CD4-positive, alpha-beta T cell treated with Interleukin-4 for 1 hour (primary cell): Measurements from ENCODE around the gene LPAR3.
"Not testable (repeated sequence)": the region's sequence is repeated elsewhere in the genome, so short reads cannot be mapped to it uniquely, and the experiment has no call there.

ENCODE experiments used
- DNase-seq, 2 donors: peaks; one replicate each; pipeline ENCODE4 v3.0.0-alpha.2; 2020 to 2022

Gene LPAR3

DNA sequence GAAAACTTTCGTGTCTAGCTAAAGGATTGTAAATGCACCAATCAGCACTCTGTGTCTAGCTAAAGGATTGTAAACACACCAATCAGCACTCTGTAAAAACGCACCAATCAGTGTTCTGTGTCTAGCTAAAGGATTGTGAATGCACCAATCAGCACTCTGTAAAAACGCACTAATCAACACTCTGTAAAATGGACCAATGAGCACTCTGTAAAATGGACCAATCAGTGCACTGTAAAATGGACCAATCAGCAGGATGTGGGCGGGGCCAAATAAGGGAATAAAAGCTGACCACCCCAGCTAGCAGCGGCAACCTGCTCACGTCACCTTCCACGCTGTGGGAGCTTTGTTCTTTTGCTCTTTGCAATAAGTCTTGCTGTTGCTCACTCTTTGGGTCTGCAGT lies 9.7 kb upstream of the LPAR3 start:
- DNase-seq: not testable (repeated sequence)

DNA sequence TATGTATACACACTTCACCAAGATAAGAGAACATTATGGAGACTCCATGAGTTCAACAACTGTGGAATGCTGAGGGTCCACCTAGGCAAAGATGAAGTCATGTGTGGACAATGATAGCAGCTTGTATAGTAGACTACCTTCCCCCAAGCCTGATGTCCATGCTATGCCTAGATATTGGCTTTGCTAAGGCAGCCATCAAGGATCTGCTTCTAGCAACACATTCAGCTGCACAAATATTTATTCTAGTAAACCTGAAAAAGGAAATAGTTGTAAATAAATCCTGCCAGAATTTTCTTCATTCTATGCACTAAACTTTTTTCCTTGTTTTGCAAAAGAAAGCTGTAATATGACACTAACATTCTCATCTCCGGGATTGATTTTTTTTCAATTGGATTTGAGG lies 7.0 kb upstream of the LPAR3 start:
- DNase-seq: no peak

DNA sequence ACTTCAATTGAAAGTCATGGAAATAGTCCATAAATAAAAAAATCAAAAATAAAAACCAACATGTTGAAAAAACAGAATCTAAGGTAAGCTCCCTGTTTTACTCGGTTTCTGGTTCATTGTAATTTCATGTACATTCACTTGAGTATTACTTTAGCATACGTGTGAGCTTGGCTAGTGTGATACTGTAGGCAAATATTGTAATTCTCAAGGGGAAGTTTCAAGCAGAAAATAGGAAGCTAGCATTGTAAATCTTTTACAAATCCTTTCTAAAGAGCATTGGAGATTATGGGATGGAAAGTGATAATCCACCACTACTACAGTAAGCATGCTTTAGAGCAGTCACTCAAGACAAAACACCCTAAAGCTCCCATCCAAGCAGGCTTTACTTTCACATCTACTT lies 3.3 kb upstream of the LPAR3 start:
- DNase-seq: no peak

DNA sequence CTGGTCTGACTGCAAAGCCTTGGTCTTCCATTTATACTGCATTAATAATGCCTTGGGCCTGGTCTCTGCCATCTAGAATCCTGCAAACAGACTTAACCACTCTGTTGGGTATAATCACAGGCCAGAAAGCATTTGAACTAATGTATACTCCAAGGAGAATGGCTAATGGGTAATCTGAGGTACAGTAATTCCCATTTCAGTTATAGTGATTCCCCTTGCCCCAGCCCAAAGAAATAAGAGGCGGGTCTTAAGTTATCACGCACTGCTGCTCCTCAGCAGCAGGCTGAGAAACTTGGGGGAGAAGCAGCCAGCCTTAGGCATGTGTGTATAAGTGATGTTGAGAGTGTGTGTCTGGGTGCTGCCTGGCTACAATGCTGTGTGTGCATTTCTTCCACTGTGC lies 2.4 kb downstream of the LPAR3 start:
- DNase-seq: no peak

DNA sequence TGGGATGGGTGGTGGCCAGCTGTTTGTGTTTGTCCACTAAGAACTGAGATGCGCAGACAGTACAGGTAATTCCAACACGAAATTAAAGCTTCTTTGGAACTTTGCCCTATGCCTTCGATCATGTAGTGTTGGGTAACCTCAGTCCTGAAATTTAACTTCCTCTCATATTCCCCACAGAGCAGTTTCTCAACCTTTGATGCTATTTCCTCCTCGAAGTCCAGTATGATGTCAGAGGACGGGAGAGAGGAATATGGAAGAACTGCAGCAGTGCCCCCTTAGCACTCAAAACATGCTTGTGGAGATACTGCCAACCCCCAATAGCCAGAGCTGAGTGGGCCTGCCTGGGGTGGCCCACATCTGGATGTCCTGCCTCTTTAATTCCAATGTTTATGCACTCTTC lies 3.6 kb downstream of the LPAR3 start:
- DNase-seq: no peak

DNA sequence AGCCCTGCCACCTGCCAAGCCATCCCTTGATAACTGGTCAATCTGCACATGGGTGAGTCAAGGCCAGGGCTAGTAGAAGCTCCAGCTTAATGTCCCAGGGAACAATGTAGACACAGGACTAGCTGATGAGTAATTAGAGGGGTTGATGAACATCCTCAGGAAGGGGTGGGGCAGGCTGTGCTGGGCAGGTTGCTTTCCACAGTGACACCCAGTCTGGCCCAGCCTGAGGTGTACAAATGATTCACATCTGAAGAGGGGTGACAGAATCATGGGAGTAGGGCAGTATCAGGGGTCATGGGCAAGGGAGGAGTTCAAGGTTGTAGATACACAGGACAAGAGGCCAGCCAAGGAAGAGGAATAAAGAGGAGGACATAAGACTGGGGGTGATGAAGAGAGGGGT lies 4.3 kb downstream of the LPAR3 start:
- DNase-seq: no peak

DNA sequence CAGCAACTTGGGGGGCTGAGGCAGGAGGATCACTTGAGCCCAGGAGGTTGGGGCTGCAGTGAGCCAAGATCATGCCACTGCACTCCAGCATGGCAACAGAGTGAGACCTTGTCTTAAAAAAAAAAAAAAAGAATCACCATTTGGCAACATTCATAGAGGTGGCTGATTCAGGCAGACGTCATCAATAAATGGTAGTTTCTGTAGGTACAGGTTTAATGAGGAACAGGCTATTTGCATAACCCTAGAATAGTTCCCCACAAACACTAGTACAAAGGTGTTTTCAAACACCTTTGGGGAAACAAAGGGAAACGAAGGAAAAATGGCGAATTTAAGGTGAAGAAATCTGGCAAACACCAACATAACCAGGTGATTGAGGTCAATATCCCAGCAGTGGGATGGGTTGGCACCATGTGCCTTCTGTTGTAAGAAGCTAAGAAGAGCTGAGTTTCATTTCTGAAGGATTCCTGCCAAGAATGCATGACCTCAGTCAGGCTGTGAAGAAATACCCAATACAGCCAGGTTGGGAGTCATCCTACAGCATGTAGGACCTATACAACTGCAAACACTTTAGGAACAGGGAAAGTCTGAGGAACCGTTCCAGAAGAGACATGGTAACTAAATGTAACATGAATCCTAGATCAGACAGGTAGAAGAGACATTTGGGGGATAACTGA lies 5.6 kb downstream of the LPAR3 start:
- DNase-seq: no peak

DNA sequence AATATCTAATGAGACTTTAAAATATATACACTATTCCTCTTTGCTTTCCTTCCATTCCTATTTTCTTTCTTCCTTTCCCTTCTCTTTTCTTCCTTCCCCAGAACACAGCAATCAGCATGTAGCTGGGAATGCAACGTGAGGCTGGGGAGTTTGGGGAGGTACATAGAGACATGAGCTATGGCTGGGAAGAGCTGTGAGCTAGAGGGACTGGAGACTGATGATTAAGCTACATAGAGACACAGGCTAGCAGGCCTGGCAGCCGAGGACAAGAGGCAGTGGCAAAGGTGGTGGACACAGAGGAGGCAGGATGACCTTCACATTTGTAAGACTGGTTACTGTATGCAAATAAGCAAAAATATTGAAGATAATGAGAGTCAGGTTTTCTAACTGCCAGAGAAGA lies 7.5 kb downstream of the LPAR3 start:
- DNase-seq: no peak

DNA sequence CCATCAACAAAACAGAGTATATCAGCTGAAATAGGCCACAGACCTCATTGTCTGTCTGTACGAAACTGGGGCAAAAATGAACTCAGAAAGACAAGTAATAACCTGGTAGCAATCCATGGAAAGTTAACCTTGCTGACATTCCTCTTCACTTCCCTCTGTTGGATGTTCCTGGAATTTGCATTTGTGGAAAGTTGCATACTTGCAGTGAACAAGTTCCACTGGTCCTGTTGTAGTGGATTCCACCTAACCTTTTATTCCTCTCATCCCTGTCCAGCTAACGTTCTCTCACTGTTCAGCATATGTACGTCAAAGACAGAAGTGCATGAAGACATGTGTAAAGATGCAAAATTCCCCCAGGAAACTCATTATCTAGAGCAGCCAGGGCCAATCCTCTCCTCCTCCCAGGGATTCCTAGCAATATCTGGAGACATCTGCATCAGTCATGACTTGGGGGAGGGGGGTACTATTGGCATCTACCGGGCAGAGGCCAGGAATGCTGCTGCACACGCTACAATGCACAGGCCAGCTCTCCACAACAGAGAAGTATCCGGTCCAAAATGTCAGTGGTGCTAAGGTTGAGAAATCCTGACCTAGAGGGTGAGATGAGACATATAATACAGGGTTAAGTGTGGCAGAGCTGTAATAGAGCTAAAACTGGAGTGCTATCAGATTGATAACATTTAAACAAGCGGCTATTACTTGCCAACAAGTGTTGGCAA lies 8.2 kb downstream of the LPAR3 start:
- DNase-seq: no peak

DNA sequence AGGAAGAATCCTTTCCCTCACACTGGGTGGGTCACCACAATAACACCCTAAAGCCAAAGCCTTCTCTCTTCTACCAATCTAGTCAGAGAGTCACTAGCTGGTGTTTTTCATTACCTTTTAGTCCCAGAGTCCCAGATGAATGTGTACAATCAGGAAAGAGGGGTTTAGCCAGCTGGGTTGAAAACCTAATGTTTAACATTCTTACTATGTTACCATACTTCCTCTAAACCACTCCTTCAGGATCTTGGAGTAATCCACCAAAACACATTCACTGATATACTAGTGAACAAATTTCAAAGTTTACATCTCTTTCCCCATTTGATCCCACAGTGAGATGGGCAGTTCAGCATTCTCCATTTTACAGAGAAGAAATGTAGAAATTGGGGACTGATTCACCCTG lies 9.7 kb downstream of the LPAR3 start:
- no peak for DNase-seq

DNA sequence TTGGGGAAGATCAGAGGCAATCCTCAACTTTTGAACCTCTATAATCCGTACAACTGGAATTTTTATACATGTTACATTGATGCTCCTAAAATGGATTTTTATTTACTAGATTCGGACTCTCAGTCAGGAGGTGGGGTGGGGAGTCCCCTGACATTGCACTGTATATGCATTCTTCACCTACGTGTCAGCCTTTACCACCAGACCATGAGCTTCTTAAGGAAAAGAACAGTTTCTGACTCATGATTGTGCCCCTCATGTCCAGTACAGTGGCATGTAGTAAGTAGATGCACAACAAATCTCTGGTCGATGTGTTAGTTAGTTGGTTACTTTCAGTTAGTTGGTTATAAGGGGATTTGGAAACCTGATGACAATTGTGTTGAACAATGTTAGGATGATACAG lies 15.4 kb downstream of the LPAR3 start:
- DNase-seq: no peak

DNA sequence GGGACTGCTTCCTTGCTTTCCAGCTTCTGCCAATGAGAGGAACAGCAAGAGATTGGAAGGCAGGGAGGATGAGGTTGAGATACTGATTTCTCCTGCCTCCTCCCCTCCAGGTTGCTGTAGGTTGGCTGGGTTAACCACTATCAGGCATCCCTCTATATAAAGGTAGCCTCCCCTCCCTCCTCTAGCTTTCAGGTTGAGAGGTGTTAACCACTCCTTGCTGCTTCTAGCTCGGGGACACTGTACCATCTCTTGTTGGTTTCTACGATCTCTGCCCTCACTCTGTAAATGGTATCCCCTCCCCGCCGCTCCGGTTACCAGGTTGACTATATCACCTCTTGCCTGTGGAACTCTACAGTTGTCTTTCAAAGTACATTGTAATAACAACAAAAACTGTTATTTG lies 16.7 kb downstream of the LPAR3 start:
- peak in 1 of 2 donors; percentile 34 for DNase-seq

DNA sequence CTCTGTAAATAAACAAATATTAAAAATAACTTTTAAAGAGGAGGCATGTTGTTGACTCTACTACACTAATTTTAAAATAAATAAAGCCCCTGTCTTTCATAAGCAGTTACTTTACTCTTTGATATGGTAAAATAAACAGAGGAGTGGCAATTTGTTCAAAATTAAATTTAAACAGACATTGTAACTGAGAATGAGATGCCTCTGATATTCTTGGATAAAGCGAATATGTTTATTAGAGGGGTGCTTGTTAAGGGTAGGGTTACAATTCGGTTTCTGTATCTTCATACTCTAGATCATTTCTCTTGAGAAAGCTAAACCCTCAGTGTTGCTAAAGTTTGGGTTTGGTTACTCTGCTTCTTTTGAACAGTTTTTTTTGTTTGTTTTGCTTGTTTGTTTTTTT lies 19.6 kb downstream of the LPAR3 start:
- DNase-seq: no peak

DNA sequence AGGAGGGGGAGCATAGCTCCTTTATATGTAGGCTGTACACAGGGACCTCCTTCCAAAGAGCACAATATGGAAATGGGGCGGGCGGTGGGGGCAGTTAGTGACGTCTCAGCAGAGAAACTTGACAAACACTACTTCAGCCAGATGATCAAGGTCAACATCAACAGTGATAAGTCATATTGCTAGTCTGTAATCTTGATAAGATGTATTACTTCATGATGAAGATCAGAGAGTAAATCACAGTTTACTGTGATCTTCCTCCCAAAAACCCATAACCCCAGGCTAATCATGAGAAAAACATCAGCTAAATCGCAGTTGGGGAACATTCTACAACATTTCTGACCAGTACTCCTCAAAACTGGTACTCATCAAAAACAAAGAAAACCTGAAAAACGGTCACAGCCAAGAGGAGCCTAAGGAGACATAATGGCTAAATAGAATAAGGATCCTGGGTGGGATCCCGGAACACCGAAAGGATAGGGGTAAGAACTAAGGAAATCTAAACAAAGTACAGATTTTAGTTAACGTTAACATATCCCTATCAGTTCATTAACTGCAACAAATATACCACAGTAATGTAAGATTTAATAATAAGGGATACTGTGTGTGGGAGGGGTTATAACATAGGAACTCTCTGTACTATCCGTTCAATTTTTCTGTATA lies 20.2 kb downstream of the LPAR3 start:
- DNase-seq: no peak

DNA sequence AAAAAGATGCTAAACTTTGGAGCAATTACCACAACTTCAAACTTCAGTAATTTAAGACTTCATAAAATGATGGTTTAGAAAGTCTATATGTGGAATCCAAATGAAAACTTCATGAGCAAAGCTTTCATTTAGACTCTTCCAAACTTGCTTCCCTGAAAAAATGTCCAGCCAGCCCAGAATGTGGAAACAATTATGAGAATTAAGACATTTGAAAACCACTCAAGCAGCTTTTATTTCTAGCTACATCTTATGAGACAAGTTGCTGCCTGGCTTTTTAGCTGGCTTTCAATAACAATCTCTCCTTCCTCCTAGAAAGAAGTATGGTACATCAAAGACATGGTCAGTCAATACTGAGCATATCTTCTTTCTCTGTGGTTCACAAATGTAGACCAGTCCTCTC lies 21.8 kb downstream of the LPAR3 start:
- DNase-seq: no peak

DNA sequence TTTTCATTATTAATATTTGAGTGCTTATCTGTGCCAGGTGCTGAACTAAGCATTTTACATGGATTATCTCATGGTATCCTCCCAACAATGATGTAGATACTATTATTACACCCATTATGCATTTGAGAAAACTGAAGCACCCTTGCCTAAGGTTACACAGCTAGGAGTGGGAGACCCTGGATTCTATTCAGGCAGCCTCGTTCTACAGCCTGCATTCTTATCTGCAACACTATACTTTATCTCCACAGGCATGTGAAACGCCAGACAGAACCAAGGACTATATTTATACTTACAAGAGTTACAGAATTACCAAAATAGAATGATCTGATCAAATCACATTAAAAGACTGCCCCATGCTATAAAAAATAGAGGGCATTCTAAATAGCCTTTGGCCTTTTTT lies 22.4 kb downstream of the LPAR3 start:
- no peak for DNase-seq

DNA sequence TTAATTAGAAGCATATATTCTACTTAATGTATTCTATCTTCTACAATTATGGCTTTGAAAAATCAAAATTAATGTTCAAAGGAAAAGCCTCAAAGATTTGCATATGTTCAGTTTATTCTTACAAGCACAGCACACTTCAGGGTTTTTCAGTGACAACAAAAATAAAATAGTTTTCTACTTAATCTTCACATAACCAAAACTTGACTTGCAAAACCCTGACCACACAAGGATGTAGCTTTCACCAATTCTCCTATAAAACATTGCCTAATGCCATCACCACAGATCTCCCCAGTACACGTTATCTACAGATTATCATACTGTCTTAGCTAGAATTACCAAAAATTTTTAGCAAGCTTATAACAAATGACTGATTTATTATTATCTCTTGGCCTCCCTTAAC lies 23.3 kb downstream of the LPAR3 start:
- no peak for DNase-seq

DNA sequence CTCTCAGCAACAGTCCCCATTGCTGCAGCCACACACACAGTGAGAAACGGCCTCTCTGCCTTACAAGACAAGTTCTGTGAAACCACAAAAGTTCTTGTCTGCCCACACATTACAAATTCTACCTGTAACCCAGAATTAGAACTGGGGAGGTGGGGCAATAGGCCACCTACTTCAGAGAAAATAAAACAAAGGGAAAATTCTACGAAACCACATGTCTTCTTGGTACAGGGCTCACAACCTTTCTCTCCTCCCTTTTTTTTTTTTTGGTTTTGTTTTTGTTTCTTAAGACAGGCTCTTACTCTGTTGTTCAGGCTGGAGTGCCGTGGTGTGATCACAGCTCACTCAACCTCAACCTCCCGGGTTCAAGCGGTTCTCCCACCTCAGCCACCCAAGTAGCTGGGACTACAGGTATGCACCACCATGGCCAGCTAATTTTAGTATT lies 30.2 kb downstream of the LPAR3 start:
- peak; percentile 49 to 81 for DNase-seq

DNA sequence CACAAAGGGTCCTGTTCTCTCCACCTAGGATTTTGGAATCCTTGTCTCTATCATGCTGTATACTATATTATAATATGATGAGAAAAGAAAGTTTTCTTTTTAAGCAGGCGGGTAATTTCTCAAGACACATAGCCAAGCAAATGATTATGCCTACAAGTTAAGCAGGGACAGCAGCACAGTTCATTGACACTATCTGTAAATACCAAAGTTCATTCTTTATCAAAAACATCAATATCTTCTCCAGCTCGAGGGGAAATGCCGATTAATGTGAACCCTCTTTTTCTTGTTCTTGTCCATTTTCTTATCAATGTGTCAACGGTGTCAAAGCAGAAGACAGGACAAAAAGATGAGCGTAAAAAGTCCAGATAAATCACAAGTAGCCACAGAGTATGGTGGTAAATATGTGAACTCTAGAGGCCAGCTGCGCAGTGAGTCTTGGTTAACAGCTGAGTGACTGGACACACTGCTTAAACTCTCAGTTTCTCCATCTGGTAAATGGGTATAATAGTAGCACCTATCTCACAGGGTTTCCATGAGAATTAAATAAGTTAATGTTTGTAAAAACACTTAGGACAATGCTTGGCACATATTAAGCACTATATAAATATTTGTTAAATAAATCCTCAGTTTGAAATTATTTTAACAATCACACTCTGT lies 30.9 kb downstream of the LPAR3 start:
- no peak for DNase-seq

DNA sequence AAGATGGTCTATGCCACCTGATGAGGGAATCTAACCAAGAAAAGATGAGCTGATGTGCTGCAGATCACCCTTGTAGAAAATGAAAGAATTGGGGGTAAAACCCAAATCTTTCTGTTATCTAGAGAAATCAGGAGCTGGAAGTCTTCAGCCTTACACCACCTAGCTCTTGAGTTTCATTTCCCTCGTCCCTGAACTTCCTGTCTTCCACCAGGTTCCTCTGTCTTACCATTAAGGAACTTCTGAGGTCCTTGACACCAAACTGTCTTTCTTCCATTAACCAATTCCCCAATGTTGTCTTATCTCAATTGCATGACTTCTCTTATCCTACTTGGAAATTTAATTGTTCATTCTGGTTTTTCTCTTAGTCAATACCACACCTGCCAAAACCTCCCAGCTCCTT lies 31.5 kb downstream of the LPAR3 start:
- DNase-seq: no peak

DNA sequence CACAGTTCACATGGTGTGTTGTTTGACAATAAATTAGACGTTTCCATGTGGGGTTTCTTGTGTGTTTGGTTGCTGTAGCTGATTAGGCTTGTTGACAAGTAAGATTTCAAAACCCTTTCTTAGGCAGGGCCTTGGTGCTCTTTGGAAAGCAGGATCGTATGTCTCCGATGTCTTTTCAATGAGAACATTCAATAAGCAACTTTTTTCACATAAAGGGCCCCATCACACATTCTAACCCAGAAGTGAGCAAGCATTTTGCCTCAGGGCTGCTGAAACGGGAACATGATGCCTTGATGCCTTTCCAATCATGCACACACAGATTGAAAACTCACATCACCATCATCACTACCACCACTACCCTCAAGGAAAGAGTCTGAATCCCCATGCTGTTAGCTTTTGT lies 33.1 kb downstream of the LPAR3 start:
- no peak for DNase-seq

DNA sequence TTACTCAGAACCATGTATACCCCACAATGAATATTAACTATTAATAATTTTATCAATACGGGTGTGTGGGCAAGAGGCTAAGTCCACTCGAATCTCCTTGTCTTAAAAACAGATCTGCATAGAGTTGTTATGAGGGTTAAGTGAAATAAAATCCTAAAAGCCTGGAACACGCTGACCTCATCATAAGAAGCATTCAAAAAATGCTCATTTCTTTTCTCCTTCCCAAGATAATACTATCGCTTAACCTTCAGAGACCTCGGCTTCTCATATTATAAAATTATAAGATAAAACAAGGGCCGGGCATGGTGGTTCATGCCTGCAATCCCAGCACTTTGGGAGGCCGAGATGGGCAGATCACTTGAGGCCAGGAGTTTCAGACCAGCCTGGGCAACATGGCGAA lies 35.1 kb downstream of the LPAR3 start:
- DNase-seq: no peak

DNA sequence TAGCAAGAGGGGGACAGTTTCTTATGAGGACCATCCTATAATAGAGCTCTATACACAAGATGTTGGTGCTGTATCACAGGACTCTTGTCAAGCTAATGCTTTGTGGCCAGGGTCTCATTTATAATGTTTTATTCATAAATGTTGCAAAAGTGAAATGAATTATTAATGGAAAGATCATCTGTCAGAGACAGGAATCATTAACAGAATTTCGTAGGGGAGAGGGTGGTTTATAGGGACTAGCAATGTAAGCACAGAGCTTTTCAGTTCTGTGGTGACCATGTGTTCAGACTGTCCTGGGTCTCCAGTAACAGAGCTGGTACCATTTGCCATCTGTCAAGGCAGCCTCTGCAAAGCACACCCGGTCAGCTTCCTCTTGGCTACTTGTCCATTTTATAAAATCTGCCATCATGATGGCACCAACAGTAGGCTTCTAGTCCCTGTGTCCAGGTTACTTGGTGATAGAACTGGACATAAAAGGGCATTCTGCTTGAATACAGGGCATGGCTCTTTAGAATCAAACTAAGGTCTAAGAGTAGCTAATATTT lies 36.2 kb downstream of the LPAR3 start:
- no peak for DNase-seq
